ENCODE results near the gene PHLPP1. TPM values are rescaled to one million over a fixed set of nuclear protein-coding genes. Genes with fewer than 3 reads are reported as not detected.
A peak's percentile ranks its signal among the peaks of the same experiment; 100 is the strongest.

The PHLPP1 gene
- total RNA-seq, 6 experiments from 2014 or later: 8.6 to 19.3 (median 17.0) TPM

DNA sequence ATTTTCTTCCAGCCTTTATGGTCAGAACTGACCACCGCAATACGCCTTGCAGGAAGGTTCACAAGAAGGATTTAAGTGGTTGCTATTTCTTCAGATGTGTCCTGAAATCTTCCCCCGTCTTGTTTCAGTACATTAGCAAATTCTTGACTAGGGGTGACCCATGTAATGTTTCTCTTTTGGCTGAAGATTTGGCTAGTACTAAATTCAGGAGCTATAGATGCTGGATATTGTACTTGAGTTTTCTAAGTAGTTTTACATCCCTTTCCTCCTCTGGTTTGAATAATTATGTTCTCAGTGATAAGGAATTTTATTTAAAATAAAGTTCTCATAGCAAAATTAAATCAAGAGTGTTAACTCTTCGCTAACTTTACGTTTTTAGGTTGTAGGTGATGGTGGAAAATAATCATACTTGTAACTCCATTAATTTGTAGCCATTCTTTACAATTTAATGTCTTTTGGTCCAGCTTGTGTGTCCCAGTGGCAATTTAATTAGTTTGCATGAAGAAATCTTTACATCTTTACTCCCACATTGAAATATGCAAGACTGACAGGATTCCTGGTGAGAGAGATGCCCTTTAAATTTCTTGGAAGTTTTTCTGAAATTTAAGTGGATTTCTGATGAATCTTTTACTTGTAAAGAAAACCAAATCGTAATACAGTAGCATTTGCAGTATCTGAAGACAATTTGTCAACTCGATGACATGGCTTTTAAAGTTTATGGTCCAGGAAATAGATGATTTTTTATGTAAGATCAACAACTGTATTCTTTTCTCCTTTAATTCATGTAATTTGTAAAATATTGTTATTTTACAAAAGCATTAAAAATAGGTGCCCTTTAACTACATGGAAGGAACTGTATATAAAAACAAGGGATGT lies 2.8 kb downstream of the PHLPP1 start:
- 34% methylated on average over 7 of the region's 7 CpGs for WGBS (ENCODE audit: insufficient coverage, low coverage, low lambda C conversion rate, missing lambda C conversion rate)
- no peak for DNase-seq
- intact Hi-C loops (cut with DNase I): loop anchor here in 1 of 2 donors (10.0 kb wide), 1 partner anchor 267 kb away; no protein-coding TSS in a partner anchor

DNA sequence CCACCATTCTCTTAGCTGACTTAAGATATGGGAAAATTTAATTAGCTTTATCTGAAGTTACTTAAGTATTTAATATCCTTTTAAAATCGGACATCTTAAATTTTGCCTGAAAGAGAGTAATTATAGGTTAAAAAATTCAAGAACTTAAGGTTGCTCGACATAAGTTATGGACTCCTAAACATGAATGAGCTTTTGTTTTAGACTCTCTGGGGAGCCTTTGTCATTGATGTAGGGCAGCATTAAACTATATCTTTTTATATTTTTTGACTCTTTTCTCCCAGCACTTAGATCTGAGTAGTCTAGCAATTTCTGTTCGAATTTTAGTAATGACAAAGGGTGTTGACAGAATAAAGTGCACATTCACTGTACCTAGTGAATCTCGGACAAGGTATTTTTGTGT lies 4.7 kb downstream of the PHLPP1 start:
- ATAC-seq (no peak), DNase-seq (no peak)
- WGBS (ENCODE audit: insufficient coverage, low coverage, low lambda C conversion rate, missing lambda C conversion rate): 44% methylated on average over 4 of the region's 4 CpGs
- no peak overlapping the region for H3K27ac ChIP-seq
- H3K4me1 ChIP-seq: peaks cover 0 to 34% (median 6%) of the 10 kb centered on the region in 4 donors
- TF ChIP-seq, protein P1, sequence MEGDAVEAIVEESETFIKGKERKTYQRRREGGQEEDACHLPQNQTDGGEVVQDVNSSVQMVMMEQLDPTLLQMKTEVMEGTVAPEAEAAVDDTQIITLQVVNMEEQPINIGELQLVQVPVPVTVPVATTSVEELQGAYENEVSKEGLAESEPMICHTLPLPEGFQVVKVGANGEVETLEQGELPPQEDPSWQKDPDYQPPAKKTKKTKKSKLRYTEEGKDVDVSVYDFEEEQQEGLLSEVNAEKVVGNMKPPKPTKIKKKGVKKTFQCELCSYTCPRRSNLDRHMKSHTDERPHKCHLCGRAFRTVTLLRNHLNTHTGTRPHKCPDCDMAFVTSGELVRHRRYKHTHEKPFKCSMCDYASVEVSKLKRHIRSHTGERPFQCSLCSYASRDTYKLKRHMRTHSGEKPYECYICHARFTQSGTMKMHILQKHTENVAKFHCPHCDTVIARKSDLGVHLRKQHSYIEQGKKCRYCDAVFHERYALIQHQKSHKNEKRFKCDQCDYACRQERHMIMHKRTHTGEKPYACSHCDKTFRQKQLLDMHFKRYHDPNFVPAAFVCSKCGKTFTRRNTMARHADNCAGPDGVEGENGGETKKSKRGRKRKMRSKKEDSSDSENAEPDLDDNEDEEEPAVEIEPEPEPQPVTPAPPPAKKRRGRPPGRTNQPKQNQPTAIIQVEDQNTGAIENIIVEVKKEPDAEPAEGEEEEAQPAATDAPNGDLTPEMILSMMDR (IDR thresholded peaks at IDR 0.05): no peak
- TF ChIP-seq POLR2A (IDR thresholded peaks at IDR 0.05): no peak
- intact Hi-C loops (cut with DNase I): no loop called here
- H3K9me3 ChIP-seq: no peaks in the 10 kb centered on the region
- no peaks in the 10 kb centered on the region for H3K27me3 ChIP-seq
- H3K36me3 ChIP-seq: no peaks in the 10 kb centered on the region
- H3K4me3 ChIP-seq: no peak overlapping the region

More for the DNA sequence above, 2.8 kb downstream of the PHLPP1 start:
- no peak for ATAC-seq
- no peaks in the 10 kb centered on the region for H3K36me3 ChIP-seq
- H3K4me1 ChIP-seq: peaks cover 0 to 21% (median 6%) of the 10 kb centered on the region in 4 donors
- peak overlapping the region; percentile 65 to 73 (median 70) for H3K4me3 ChIP-seq
- H3K27ac ChIP-seq: peak overlapping the region; percentile 48 to 95 (median 77)
- TF ChIP-seq, protein P1 (IDR thresholded peaks at IDR 0.05): no peak
- TF ChIP-seq POLR2A (IDR thresholded peaks at IDR 0.05): no peak
- H3K9me3 ChIP-seq: no peaks in the 10 kb centered on the region
- H3K27me3 ChIP-seq: no peaks in the 10 kb centered on the region

DNA sequence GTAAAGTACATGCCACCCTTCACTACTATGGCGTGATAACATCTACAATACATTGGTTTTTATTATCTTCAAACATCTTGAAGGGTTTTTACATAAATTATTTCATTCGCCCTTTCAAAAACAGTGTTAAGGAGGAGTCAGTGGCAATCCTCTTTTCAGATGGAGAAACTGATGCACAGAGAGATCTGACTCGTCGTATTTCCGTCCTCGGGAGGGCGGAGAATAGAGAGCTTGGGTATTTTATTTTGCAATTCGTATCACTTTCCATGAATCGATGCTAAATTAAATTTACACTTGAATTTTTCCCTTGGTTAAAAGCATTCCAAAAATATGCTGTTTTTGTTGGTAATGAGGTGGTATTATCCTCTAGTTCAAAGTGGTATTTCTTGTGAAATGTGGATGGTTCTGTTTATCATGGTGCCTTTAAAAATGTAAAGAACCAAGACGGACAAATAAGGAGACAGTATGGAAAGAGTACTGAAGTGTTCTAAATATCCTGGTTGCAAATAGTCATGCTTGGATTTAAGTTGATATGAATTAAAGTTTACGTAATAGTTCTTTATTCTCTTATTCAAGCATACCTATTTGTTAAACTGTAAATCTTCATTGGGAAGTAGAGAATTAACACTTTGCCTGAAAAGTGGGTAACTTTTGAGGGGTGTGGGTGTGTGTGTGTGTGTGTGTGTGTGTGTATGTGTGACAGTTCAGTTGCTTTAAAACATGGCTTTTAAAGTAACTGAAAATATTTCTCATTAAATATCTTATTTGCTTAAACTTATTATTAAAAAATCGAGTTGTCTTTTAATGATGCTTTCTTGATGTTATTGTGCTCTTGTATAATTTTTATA lies 5.6 kb downstream of the PHLPP1 start:
- H3K36me3 ChIP-seq: no peaks in the 10 kb centered on the region
- TF ChIP-seq, protein P1 (IDR thresholded peaks at IDR 0.05): no peak
- no peak for TF ChIP-seq POLR2A (IDR thresholded peaks at IDR 0.05)
- WGBS (ENCODE audit: insufficient coverage, low coverage, low lambda C conversion rate, missing lambda C conversion rate): 88% methylated on average over 12 of the region's 12 CpGs
- H3K4me3 ChIP-seq: no peak overlapping the region
- H3K27ac ChIP-seq: no peak overlapping the region
- no peaks in the 10 kb centered on the region for H3K27me3 ChIP-seq
- intact Hi-C loops (cut with DNase I): no loop called here
- no peaks in the 10 kb centered on the region for H3K9me3 ChIP-seq
- ATAC-seq: no peak
- H3K4me1 ChIP-seq: peaks cover 0 to 41% (median 6%) of the 10 kb centered on the region in 4 donors
- no peak for DNase-seq

DNA sequence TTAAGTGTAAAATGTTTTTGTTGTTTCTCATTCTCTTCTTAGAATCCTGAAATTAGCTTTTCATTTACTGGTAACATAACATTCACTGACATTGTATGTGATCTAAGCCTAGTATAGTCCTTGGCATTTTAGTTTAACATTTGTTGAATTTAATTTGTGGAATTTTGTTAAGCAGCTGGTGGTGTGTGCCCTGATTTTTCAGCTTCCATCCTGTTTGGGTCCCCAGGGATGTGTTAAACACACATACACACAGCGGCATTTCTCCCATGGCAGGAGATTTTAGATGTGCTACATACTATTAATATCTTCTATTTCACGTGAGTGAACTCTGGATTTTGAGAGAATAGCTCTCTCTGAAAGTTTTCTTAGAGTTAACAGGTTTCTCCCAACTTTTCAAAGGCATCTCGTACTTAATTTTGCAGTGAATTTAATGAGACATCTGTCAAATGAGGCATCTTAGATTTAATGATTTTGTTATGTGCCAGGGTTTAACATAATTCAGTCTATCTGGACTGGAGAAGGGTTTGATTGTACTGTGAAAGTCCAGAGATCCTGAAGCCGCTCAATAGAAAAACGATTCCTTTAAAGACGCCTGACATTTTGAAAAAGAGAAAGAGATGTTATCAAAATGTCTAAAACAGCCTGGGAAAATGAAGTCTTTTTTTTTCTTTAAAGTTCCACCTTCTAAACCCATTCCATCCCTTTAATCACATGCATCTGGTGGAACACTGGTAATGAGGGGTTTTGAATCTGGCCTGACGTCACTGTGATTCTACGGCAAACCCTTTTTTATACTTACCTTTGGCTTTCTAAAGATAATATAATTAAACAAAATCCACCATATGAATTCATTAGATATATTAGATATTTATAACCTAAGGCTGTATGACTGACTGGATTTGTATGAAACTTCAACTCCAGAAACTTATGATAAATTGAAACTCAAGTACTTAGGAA lies 6.8 kb downstream of the PHLPP1 start:
- TF ChIP-seq, protein P1 (IDR thresholded peaks at IDR 0.05): no peak
- no peak for TF ChIP-seq POLR2A (IDR thresholded peaks at IDR 0.05)
- no peak for ATAC-seq

More for the DNA sequence above, 6.8 kb downstream of the PHLPP1 start:
- H3K36me3 ChIP-seq: no peaks in the 10 kb centered on the region
- peaks cover 0 to 41% (median 6%) of the 10 kb centered on the region in 4 donors for H3K4me1 ChIP-seq
- H3K27ac ChIP-seq: no peak overlapping the region
- WGBS (ENCODE audit: insufficient coverage, low coverage, low lambda C conversion rate, missing lambda C conversion rate): 89% methylated on average over 8 of the region's 8 CpGs
- H3K4me3 ChIP-seq: no peak overlapping the region
- H3K9me3 ChIP-seq: no peaks in the 10 kb centered on the region
- H3K27me3 ChIP-seq: no peaks in the 10 kb centered on the region
- intact Hi-C loops (cut with DNase I): no loop called here
- no peak for DNase-seq
